HepG2 (cell line): Measurements from ENCODE around the gene GRID1. TPM values are rescaled to one million over a fixed set of nuclear protein-coding genes. Genes with fewer than 3 reads are reported as not detected.

ENCODE experiments used
- ATAC-seq: fragments of 200-7000 bp; cut with Tn5 transposase; 3 replicates; pipeline ENCODE4 v1.9.1; 2020; ENCODE audit warnings: mild to moderate bottlenecking, moderate library complexity
- BruUV-seq: library from RNA; stranded (reverse); fragments of 400-500 nt; replicated peaks from 2 replicates; lab custom pipeline; 2021; lab: Mats Ljungman, UMichigan
- CTCF ChIA-PET: fragments of 300-600 bp; formaldehyde crosslinking; extraction: SDS; loops from one replicate; lab custom pipeline; 2021; ENCODE audit warnings: low total read pairs, inconsistent platforms, low intra/inter-chr PET ratio; lab: Yijun Ruan, JAX
- POLR2A ChIA-PET: fragments of 350-600 bp; sonication (Branson Sonifier 250); formaldehyde crosslinking; loops from one replicate; lab custom pipeline; 2020; ENCODE audit warnings: antibody characterized with exemption, inconsistent platforms; lab: Yijun Ruan, JAX
- DNase-seq: peaks from one replicate; pipeline ENCODE4 v3.0.0-alpha.2; 2015; ENCODE audit warnings: low spot score
- FAIRE-seq: peaks from 3 replicates; lab custom pipeline; 2011; peaks lifted over from hg19 to GRCh38; lab: Jason Lieb, UNC
- H2AFZ ChIP-seq: one replicate; pipeline ENCODE4 v1.6.1; 2011; ENCODE audit warnings: low read length, inconsistent platforms
- H3K27ac ChIP-seq: fragments of 300-600 bp; 3 replicates; pipeline ENCODE4 v1.8.0; 2011; ENCODE audit warnings: mixed run types, mild to moderate bottlenecking, mixed read lengths, low read length, inconsistent platforms; ENCODE audit not compliant: insufficient read depth; ENCODE audit errors: extremely low read length
- H3K27me3 ChIP-seq, 2 experiments: fragments of 200-600 bp in 1 of 2; 2 replicates in 1 of 2; 3 replicates in 1 of 2; pipeline versions ENCODE4 v1.6.0 to v1.8.0; 2011; ENCODE audit warnings: low read length in 2 of 2, mild to moderate bottlenecking in 2 of 2, moderate library complexity in 2 of 2, inconsistent platforms in 1 of 2; ENCODE audit not compliant: insufficient read depth in 2 of 2, control insufficient read depth in 1 of 2
- H3K36me3 ChIP-seq, 2 experiments: fragments of 200-600 bp in 1 of 2; replicated peaks in 1 of 2; 2 replicates in 1 of 2; 3 replicates in 1 of 2; pipeline versions ENCODE4 v1.5.1 to v1.8.0; 2011; ENCODE audit warnings: low read length in 2 of 2, inconsistent platforms in 1 of 2; ENCODE audit not compliant: insufficient read depth in 2 of 2, control insufficient read depth in 1 of 2
- H3K4me1 ChIP-seq: 2 replicates; pipeline ENCODE4 v1.5.1; 2012; ENCODE audit warnings: low read length, inconsistent platforms; ENCODE audit not compliant: insufficient read depth
- H3K4me2 ChIP-seq: 2 replicates; pipeline ENCODE4 v1.6.0; 2011; ENCODE audit warnings: low read depth, low read length, inconsistent platforms
- H3K4me3 ChIP-seq, 3 experiments: fragments of 200-600 bp in 1 of 3; sonication (generic), shearing (Covaris generic) in 1 of 3; replicated peaks in 1 of 3; 2 replicates each; pipeline ENCODE4 v1.5.1; 2011 to 2016; ENCODE audit warnings: low read length in 3 of 3, inconsistent platforms in 2 of 3, low read depth in 2 of 3, mild to moderate bottlenecking in 2 of 3, control low read depth in 1 of 3, mixed read lengths in 1 of 3; ENCODE audit not compliant: insufficient read depth in 1 of 3
- H3K79me2 ChIP-seq: one replicate; pipeline ENCODE4 v1.6.1; 2011; ENCODE audit warnings: low read length, inconsistent platforms; ENCODE audit not compliant: insufficient read depth
- H3K9ac ChIP-seq: 2 replicates; pipeline ENCODE4 v1.6.0; 2011; ENCODE audit warnings: mild to moderate bottlenecking, low read depth, low read length, inconsistent platforms; ENCODE audit not compliant: insufficient read depth
- H3K9me3 ChIP-seq: 2 replicates; pipeline ENCODE4 v1.5.1; 2012; ENCODE audit warnings: mild to moderate bottlenecking, low read length
- H4K20me1 ChIP-seq: 2 replicates; pipeline ENCODE4 v1.6.0; 2011; ENCODE audit warnings: inconsistent platforms, mild to moderate bottlenecking, low read length, moderate library complexity; ENCODE audit not compliant: insufficient read depth
- ATAD3A ChIP-seq: sonication (generic); formaldehyde crosslinking; IDR thresholded peaks from 2 replicates; pipeline ENCODE4 v1.4.0; 2020; ENCODE audit warnings: missing genetic modification reagents
- ETS1 ChIP-seq: sonication (generic); formaldehyde crosslinking; IDR thresholded peaks from 2 replicates; pipeline ENCODE4 v1.4.0; 2020; ENCODE audit warnings: missing genetic modification reagents
- HMGXB4 ChIP-seq, 2 experiments: sonication (generic) in 1 of 2; formaldehyde crosslinking in 1 of 2; IDR thresholded peaks; 2 replicates each; pipeline versions ENCODE4 v1.4.0 to v1.6.1; 2018 to 2020; ENCODE audit warnings: missing genetic modification reagents in 2 of 2, borderline replicate concordance in 1 of 2, low read depth in 1 of 2, mild to moderate bottlenecking in 1 of 2, missing biosample characterization in 1 of 2
- JDP2 ChIP-seq: sonication (generic); formaldehyde crosslinking; IDR thresholded peaks from 2 replicates; pipeline ENCODE4 v1.8.1; 2022; ENCODE audit warnings: missing genetic modification reagents, borderline replicate concordance
- KLF13 ChIP-seq: sonication (generic); formaldehyde crosslinking; IDR thresholded peaks from 2 replicates; pipeline ENCODE4 v1.4.0; 2020; ENCODE audit warnings: mild to moderate bottlenecking, missing genetic modification reagents
- RELA ChIP-seq: sonication (generic); formaldehyde crosslinking; IDR thresholded peaks from 2 replicates; pipeline ENCODE4 v1.4.0; 2020; ENCODE audit warnings: missing genetic modification reagents
- ZFP1 ChIP-seq: IDR thresholded peaks from 2 replicates; pipeline ENCODE4 v1.6.1; 2016
- ZFP62 ChIP-seq: sonication (generic); formaldehyde crosslinking; IDR thresholded peaks from 2 replicates; pipeline ENCODE4 v1.4.0; 2020; ENCODE audit warnings: missing genetic modification reagents
- ZNF768 ChIP-seq: sonication (generic); formaldehyde crosslinking; IDR thresholded peaks from 2 replicates; pipeline ENCODE4 v1.4.0; 2020; ENCODE audit warnings: missing genetic modification reagents
- WGBS: methylation state at CpG from one replicate; pipeline ENCODE4 v1.1.6; 2017; ENCODE audit warnings: low lambda C conversion rate; 5-methylcytosine and 5-hydroxymethylcytosine counted together
- in situ Hi-C: cut with HindIII; loops from 2 replicates; pipeline ENCODE4 v1.10.0; 2017; ENCODE audit warnings: low pct_unique_long_range_greater_than_20kb; ENCODE audit not compliant: extremely low pct_ligation_motif_present
- intact Hi-C: fragments of 100-400 bp; cut with micrococcal nuclease; formaldehyde crosslinking; loops from one replicate; pipeline ENCODE4 v1.10.0; 2022; ENCODE audit not compliant: unreplicated experiment
- polyA plus RNA-seq, 8 experiments: library from polyadenylated mRNA; depleted of rRNA in 3 of 8; stranded (reverse) in 7 of 8; unstranded in 1 of 8; fragments of >200 nt; fragmentation: Illumina TruSeq in 4 of 8; extraction: Trizol in 4 of 8; gene quantifications; 2 replicates each; pipeline versions ENCODE4 v1.2.1 to v1.2.3, GENCODE V29; 2011 to 2016; ENCODE audit warnings: low read depth in 4 of 8, missing spikeins in 1 of 8, mixed read lengths in 1 of 8; ENCODE audit not compliant: insufficient read depth in 1 of 8
- total RNA-seq, 5 experiments: library from RNA; depleted of rRNA; stranded (reverse); fragments of >200 nt; fragmentation: Illumina TruSeq; extraction: Trizol; gene quantifications; 2 replicates each; pipeline ENCODE4 v1.2.3, GENCODE V29; 2016; ENCODE audit warnings: low read depth in 1 of 5

The GRID1 gene
- total and polyA plus RNA-seq, 2 of the 13 experiments (the other 11 are each of a cell fraction or from before 2014, with no cell fraction given), result 0.05 TPM; not detected in 1

- CTCF ChIA-PET, result no interaction called here
- no peak overlapping the region for H3K4me2 ChIP-seq
- no peaks in the 10 kb centered on the region for H4K20me1 ChIP-seq
- H3K27ac ChIP-seq, result no peak overlapping the region
- peaks cover 3 to 48% of the 10 kb centered on the region in 2 experiments; a peak in 4 of 5 replicates for H3K27me3 ChIP-seq
- POLR2A ChIA-PET, result no interaction called here
- WGBS, result 44% methylated on average over 19 of the region's 29 CpGs
- no peak overlapping the region for H3K4me3 ChIP-seq
- H3K36me3 ChIP-seq, result no peaks in the 10 kb centered on the region
- in situ Hi-C loops, result loop anchor here (10.0 kb wide), 1 partner anchor 112 kb away; no protein-coding TSS in a partner anchor
- no peaks in the 10 kb centered on the region for H3K79me2 ChIP-seq
- no peak for FAIRE-seq
- BruUV-seq, result no TSS peak
- no peak for TF ChIP-seq KLF13 (CRISPR knock-in tag)
- peak; percentile 4; the same call in 1 of the 2 replicates for TF ChIP-seq ZNF768 (CRISPR knock-in tag)
- TF ChIP-seq ZFP62 (CRISPR knock-in tag), result no peak
- no peak for TF ChIP-seq ETS1
- TF ChIP-seq ZFP1 (CRISPR knock-in tag), result no peak
- TF ChIP-seq HMGXB4 (CRISPR knock-in tag; IDR thresholded peaks at IDR 0.05; ENCODE audit: borderline replicate concordance in 1 of 2, low read depth in 1 of 2), result no peak
- TF ChIP-seq JDP2 (CRISPR knock-in tag), result no peak
- TF ChIP-seq ATAD3A (CRISPR knock-in tag), result no peak
- no peak for TF ChIP-seq RELA
- TF ChIP-seq, all 625 proteins: peak for 1
- no peak overlapping the region for H2AFZ ChIP-seq
- no peaks in the 10 kb centered on the region for H3K4me1 ChIP-seq
- DNase-seq, result no peak
- no peaks in the 10 kb centered on the region for H3K9me3 ChIP-seq
- ATAC-seq, result no peak
- intact Hi-C loops, result loop anchor here (5.0 kb wide), 1 partner anchor 115 kb away; no protein-coding TSS in a partner anchor
- no peak overlapping the region for H3K9ac ChIP-seq
These were observed 103.9 kb downstream of the GRID1 start for GRCh38 chr10:86262688-86263181.
